ENCODE data around the gene GNAQ. TPM values are rescaled to one million over a fixed set of nuclear protein-coding genes. Genes with fewer than 3 reads are reported as not detected.

The GNAQ gene
- total and polyA plus RNA-seq, 2 donors from 2014 or later, result 16.2 to 83.4 TPM

GRCh38 chr9:78005231-78006002 lies 26.2 kb downstream of the GNAQ start:
- FAIRE-seq (no peak), DNase-seq (no peak)
- Histone ChIP-seq H3K9me3 (ENCODE audit: control insufficient read depth in 2 of 3, insufficient read depth in 1 of 3, low read length in 3 of 3) (no peaks in the 10 kb centered on the region), H3K4me1 (ENCODE audit: control insufficient read depth in 2 of 3, insufficient read depth in 2 of 3, low read depth in 1 of 3, low read length in 3 of 3) (peaks cover 0 to 17% (median 7%) of the 10 kb centered on the region in 3 donors), H3K27me3 (ENCODE audit: control insufficient read depth, insufficient read depth, low read length) (no peaks in the 10 kb centered on the region), H3K36me3 (ENCODE audit: control insufficient read depth in 2 of 3, insufficient read depth in 3 of 3, low read length in 3 of 3) (no peaks in the 10 kb centered on the region), H3K4me3 (ENCODE audit: low read length in 3 of 3) (no peak overlapping the region), H3K27ac (ENCODE audit: low read depth in 2 of 2, low read length in 2 of 2) (no peak overlapping the region), H3K9ac (ENCODE audit: low read length in 3 of 3) (no peak overlapping the region)
- intact Hi-C loops (cut with DNase I), result no loop called here
- TF ChIP-seq CTCF (IDR thresholded peaks at IDR 0.05; ENCODE audit: borderline replicate concordance, extremely low read depth, insufficient read depth), result no peak

DNA sequence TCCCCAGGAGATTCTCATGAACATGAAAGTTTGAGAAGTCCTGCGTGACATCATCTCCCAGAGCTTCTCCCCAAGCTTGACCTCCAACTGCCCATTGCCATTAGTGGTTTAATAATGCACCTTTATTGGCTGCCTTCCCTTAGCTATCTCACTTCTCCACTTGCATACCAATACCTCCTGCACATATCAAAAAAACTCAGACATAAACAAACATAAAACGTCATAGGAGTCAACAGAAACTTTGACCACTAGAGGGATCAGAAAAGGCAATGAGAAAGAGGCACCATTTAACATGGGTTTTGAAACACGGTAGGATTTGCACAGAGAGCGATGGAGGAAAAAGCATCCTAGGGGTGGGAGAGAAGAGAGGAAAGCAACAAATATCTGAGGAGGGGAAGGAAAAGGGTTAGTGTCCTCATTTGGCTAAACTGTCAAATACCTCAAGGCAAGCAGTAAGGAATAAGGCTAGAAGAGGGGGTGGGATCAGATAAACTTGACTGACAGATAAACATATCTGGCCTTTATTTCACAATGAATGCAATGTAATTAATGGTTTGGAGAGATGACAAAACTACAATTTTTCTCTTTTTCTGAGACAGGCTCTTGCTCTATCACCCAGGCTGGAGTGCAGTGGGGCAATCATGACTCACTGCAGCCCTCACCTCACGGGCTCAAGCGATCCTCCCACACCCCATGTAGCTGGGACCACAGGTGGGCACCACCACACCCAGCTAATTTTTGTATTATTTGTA lies 27.0 kb downstream of the GNAQ start:
- H3K36me3 ChIP-seq (ENCODE audit: control insufficient read depth in 2 of 3, insufficient read depth in 3 of 3, low read length in 3 of 3), result no peaks in the 10 kb centered on the region
- FAIRE-seq (no peak), DNase-seq (no peak)
- no peaks in the 10 kb centered on the region for H3K27me3 ChIP-seq (ENCODE audit: control insufficient read depth, insufficient read depth, low read length)
- no peak overlapping the region for H3K9ac ChIP-seq (ENCODE audit: low read length in 3 of 3)
- intact Hi-C loops (cut with DNase I), result no loop called here
- H3K9me3 ChIP-seq (ENCODE audit: control insufficient read depth in 2 of 3, insufficient read depth in 1 of 3, low read length in 3 of 3), result no peaks in the 10 kb centered on the region
- no peak overlapping the region for H3K27ac ChIP-seq (ENCODE audit: low read depth in 2 of 2, low read length in 2 of 2)
- TF ChIP-seq CTCF (IDR thresholded peaks at IDR 0.05; ENCODE audit: borderline replicate concordance, extremely low read depth, insufficient read depth), result no peak
- peaks cover 0 to 16% (median 7%) of the 10 kb centered on the region in 3 donors for H3K4me1 ChIP-seq (ENCODE audit: control insufficient read depth in 2 of 3, insufficient read depth in 2 of 3, low read depth in 1 of 3, low read length in 3 of 3)
- H3K4me3 ChIP-seq (ENCODE audit: low read length in 3 of 3), result no peak overlapping the region

- Histone ChIP-seq H3K36me3 (ENCODE audit: control insufficient read depth in 2 of 3, insufficient read depth in 3 of 3, low read length in 3 of 3) (no peaks in the 10 kb centered on the region), H3K9ac (ENCODE audit: low read length in 3 of 3) (no peak overlapping the region), H3K27ac (ENCODE audit: low read depth in 2 of 2, low read length in 2 of 2) (no peak overlapping the region), H3K4me1 (ENCODE audit: control insufficient read depth in 2 of 3, insufficient read depth in 2 of 3, low read depth in 1 of 3, low read length in 3 of 3) (peaks cover 0 to 16% (median 4%) of the 10 kb centered on the region in 3 donors), H3K27me3 (ENCODE audit: control insufficient read depth, insufficient read depth, low read length) (no peaks in the 10 kb centered on the region), H3K9me3 (ENCODE audit: control insufficient read depth in 2 of 3, insufficient read depth in 1 of 3, low read length in 3 of 3) (no peaks in the 10 kb centered on the region), H3K4me3 (ENCODE audit: low read length in 3 of 3) (no peak overlapping the region)
- intact Hi-C loops (cut with DNase I), result no loop called here
- FAIRE-seq (no peak), DNase-seq (no peak)
- no peak for TF ChIP-seq CTCF (IDR thresholded peaks at IDR 0.05; ENCODE audit: borderline replicate concordance, extremely low read depth, insufficient read depth)
Observed at GRCh38 chr9:78003730-78004129, 27.9 kb downstream of the GNAQ start.
